Cortex of kidney (tissue), 1 donor: ENCODE measurements around the gene TULP4.
A peak's percentile ranks its signal among the peaks of the same experiment; 100 is the strongest.

Source experiments
- DNase-seq: peaks from one replicate; lab custom pipeline; 2025; lab: John Stamatoyannopoulos, UW

Gene TULP4

DNA sequence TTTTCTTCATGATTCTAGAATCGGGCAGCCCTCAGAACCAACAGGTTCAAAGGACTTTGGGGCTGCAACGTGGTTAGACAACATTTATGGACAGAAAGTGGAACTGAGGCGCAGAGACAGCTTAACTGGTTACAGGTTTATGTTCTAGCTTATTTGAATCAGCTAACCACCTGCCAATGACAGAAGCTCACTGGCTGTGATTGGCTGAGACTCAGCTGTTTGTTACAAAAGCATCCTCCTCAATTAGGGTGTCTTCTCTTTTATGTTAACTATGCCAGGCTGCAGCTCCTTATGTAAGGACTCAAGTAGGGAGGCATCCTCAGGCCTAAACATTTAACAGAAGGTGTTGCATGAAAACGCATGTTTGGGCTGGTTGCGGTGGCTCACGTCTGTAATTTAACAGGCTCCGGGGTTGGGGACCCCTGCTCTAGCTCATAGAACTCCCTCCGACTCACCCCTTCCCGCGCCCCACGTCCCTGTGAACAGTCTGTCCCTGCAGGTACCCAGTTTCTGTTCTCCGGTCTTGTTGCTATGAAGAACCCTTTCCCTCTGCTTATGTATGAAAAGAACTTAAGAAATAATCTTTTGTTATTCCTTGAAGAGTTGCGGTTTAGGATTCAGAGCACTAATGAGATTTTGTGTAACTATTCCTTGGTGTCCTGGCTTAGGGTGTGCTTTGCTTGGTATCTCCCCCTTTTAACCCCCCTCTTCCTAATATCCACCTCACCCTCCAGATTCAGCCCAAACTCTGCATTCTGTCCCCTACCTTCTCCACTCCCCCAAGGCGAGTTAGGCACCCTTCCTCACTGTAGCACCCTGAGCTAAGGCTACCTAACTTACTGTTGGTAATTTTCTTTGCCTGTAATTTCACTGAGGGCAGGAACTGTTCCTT is 246.4 kb downstream of the TULP4 start:
- DNase-seq, result no peak

DNA sequence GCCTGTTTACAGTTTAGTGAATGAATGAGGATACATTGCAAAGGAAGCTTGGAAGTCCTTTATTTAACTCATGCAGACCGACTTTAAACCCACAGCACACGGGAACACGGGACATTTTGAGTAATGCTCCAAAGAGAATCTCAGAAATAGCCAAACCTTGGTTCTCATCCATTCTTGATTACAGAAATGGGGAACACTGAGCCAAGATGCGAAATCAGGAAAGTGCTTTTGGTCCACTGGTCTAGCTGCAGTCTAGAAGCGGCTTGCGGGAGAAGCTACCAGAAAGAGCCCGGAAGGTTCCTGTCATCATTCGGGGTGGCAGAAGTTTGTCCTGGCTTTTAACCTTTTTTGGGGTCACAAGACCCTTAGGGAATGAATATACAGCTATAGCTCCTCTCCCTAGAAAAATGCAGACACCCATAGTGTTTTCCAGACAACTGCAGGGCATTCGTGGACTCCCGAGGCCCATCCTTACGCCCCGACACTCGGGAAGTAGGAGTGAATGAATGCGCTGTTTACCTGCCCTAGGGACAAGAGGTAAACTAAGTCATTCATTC is 247.2 kb downstream of the TULP4 start:
- no peak for DNase-seq

DNA sequence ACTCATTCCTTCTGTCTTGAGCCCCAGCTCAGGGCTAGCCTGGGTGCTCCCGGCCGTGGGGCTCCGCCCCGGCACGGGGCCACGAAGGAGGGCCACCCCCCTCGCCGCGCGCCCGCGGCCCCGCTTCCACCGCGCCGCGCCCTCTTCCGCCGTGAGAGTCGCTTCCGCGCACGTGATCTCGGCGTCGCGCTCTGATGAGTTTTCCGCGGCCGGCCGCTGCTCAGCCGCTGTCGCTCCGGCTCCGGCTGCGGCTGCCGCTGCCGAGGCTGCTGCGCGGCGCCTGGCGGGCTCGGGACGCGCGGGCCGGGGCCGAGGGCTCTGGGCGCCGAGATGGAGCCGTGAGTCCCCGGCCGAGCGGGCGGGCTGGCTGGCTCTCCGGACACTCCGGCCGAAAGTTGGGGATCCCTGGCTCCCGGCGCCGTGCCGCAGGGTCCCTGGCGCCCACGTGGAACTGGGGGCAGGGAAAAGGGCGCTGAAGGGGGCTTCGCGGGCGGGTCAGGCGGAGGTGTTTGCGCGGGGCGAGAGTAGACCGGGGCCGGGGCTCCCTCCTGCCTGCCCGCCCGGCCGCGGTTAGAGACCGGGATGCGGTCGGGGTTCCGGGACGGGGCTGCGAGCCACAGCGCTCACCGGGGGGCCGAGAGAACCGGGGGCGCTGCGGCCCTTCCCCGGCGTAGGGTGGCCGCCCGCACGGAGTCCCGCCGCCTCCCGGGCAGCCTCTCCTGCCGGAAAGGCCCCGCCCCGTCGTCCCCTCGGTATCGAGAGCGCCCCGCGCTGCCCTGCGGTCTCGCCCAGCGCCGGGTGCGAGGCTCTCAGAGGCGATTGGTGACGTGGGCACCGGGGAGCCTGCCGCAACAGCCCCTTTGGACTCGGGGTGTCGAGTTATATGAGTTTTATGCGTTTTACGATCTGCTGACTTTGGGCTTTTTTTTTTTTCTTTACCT is 247.9 kb downstream of the TULP4 start, which contains the start of gene TMEM181:
TSS of gene TMEM181 (plus strand) at position 197 of the 941 bp plus-strand sequence. CDS start at position 331, 134 bp downstream.
- DNase-seq, result peak; percentile 44

DNA sequence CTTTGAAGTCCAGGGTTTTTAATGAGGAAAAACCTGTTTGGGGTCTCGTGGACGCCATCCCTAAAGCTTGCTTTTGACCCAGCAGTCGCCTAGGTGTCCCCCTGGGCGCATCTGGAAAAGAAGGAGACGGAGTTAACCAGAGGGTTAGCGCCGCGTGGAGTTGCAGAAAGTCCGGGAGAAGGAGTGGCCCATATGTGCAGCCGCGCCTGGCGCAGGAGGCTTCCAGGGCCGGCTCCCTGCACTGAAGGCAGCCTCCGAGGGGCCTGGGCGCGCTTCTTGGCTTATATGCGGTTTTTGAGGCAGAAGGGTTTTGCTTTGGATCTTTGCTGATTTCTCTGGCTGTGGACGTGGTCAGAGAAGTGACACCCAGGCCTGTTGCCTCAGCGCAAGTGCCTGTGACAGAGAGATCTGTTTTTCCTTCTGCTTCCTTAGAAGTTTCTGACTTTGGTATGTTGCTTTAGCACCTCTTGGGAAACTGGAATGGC is 248.6 kb downstream of the TULP4 start:
- no peak for DNase-seq
